H9 (cell line): ENCODE results near the gene CCDC157. TPM values are rescaled to one million over a fixed set of nuclear protein-coding genes. Genes with fewer than 3 reads are reported as not detected.

Source experiments
- DNase-seq: peaks from one replicate; pipeline ENCODE4 v3.0.0-alpha.2; 2017
- H2AFZ ChIP-seq: one replicate; pipeline ENCODE4 v1.6.1; 2013; ENCODE audit warnings: mild to moderate bottlenecking, low read length, control low read depth, moderate library complexity
- H2AK5ac ChIP-seq: 2 replicates; pipeline ENCODE4 v1.6.1; 2013; ENCODE audit warnings: low read length, control low read depth, mixed read lengths; ENCODE audit not compliant: insufficient read length
- H2BK120ac ChIP-seq: one replicate; pipeline ENCODE4 v1.6.1; 2013; ENCODE audit warnings: low read depth, mild to moderate bottlenecking, low read length, control low read depth, inconsistent platforms; ENCODE audit not compliant: poor library complexity, severe bottlenecking
- H2BK12ac ChIP-seq: 2 replicates; pipeline ENCODE4 v1.6.1; 2013; ENCODE audit warnings: low read length, control low read depth, mixed read lengths, low read depth; ENCODE audit not compliant: insufficient read length
- H2BK15ac ChIP-seq: 2 replicates; pipeline ENCODE4 v1.6.1; 2013; ENCODE audit warnings: low read depth, low read length, control low read depth
- H2BK20ac ChIP-seq: one replicate; pipeline ENCODE4 v1.6.1; 2013; ENCODE audit warnings: low read depth, mild to moderate bottlenecking, low read length, control low read depth, inconsistent platforms; ENCODE audit not compliant: poor library complexity, severe bottlenecking
- H2BK5ac ChIP-seq: 2 replicates; pipeline ENCODE4 v1.6.1; 2013; ENCODE audit warnings: low read length, control low read depth, mixed read lengths; ENCODE audit not compliant: insufficient read length
- H3K14ac ChIP-seq: 2 replicates; pipeline ENCODE4 v1.6.1; 2013; ENCODE audit warnings: low read length, control low read depth; ENCODE audit not compliant: insufficient read depth
- H3K18ac ChIP-seq: 2 replicates; pipeline ENCODE4 v1.6.1; 2013; ENCODE audit warnings: low read depth, mild to moderate bottlenecking, mixed read lengths, low read length, control low read depth; ENCODE audit not compliant: insufficient read length
- H3K23ac ChIP-seq: 2 replicates; pipeline ENCODE4 v1.6.1; 2013; ENCODE audit warnings: low read length, control low read depth, mixed read lengths, low read depth; ENCODE audit not compliant: insufficient read length
- H3K23me2 ChIP-seq: 2 replicates; pipeline ENCODE4 v1.6.1; 2013; ENCODE audit warnings: low read depth, mild to moderate bottlenecking, mixed read lengths, low read length, control low read depth; ENCODE audit not compliant: insufficient read length, poor library complexity, severe bottlenecking
- H3K27ac ChIP-seq: 2 replicates; pipeline ENCODE4 v1.5.1; 2013; ENCODE audit warnings: low read length, control low read depth, mixed read lengths, low read depth; ENCODE audit not compliant: insufficient read length
- H3K27me3 ChIP-seq: 2 replicates; pipeline ENCODE4 v1.6.1; 2013; ENCODE audit warnings: low read length, control low read depth, inconsistent platforms; ENCODE audit not compliant: insufficient read depth
- H3K4ac ChIP-seq: 2 replicates; pipeline ENCODE4 v1.6.1; 2013; ENCODE audit warnings: low read depth, mild to moderate bottlenecking, control low read depth, inconsistent platforms, low read length, moderate library complexity
- H3K4me1 ChIP-seq: 2 replicates; pipeline ENCODE4 v1.6.1; 2013; ENCODE audit warnings: low read length, control low read depth, inconsistent platforms; ENCODE audit not compliant: insufficient read depth
- H3K4me2 ChIP-seq: 2 replicates; pipeline ENCODE4 v1.6.1; 2013; ENCODE audit warnings: low read length, control low read depth, mixed read lengths; ENCODE audit not compliant: insufficient read length, insufficient read depth
- H3K56ac ChIP-seq: 2 replicates; pipeline ENCODE4 v1.6.1; 2013; ENCODE audit warnings: low read depth, mild to moderate bottlenecking, mixed read lengths, low read length, control low read depth; ENCODE audit not compliant: insufficient read length
- H3K79me1 ChIP-seq: 2 replicates; pipeline ENCODE4 v1.6.1; 2013; ENCODE audit warnings: low read depth, mild to moderate bottlenecking, moderate library complexity, low read length, control low read depth, inconsistent platforms; ENCODE audit not compliant: insufficient read depth, poor library complexity, severe bottlenecking
- H3K79me2 ChIP-seq: 2 replicates; pipeline ENCODE4 v1.6.1; 2013; ENCODE audit warnings: low read length, control low read depth, inconsistent platforms; ENCODE audit not compliant: insufficient read depth
- H3K9ac ChIP-seq: 2 replicates; pipeline ENCODE4 v1.6.1; 2013; ENCODE audit warnings: low read length, control low read depth, mixed read lengths; ENCODE audit not compliant: insufficient read length; ENCODE audit errors: extremely low read depth
- H3K9me3 ChIP-seq: one replicate; pipeline ENCODE4 v1.6.1; 2013; ENCODE audit warnings: low read depth, low read length, inconsistent platforms; ENCODE audit not compliant: control insufficient read depth
- H3T11ph ChIP-seq: one replicate; pipeline ENCODE4 v1.6.1; 2013; ENCODE audit warnings: mild to moderate bottlenecking, low read length, control low read depth, inconsistent platforms
- H4K20me1 ChIP-seq: one replicate; pipeline ENCODE4 v1.6.1; 2013; ENCODE audit not compliant: control insufficient read depth, insufficient read length, insufficient read depth
- H4K5ac ChIP-seq: 2 replicates; pipeline ENCODE4 v1.6.1; 2013; ENCODE audit warnings: low read depth, mild to moderate bottlenecking, mixed read lengths, low read length, control low read depth; ENCODE audit not compliant: insufficient read length
- H4K8ac ChIP-seq: replicated peaks from 2 replicates; pipeline ENCODE4 v1.6.1; 2013; ENCODE audit warnings: low read length, control low read depth, mixed read lengths, low read depth; ENCODE audit not compliant: insufficient read length
- H4K91ac ChIP-seq: 2 replicates; pipeline ENCODE4 v1.6.1; 2013; ENCODE audit warnings: low read depth, mild to moderate bottlenecking, moderate library complexity, mixed read lengths, low read length, control low read depth; ENCODE audit not compliant: insufficient read length
- H3K27ac Mint-ChIP-seq, 3 experiments: 2 replicates in 2 of 3; 3 replicates in 1 of 3; pipeline ENCODE4 v1.8.0; 2020 to 2021; ENCODE audit warnings: mixed read lengths in 3 of 3, mild to moderate bottlenecking in 1 of 3, moderate library complexity in 1 of 3
- H3K27me3 Mint-ChIP-seq: 2 replicates; pipeline ENCODE4 v1.8.0; 2021; ENCODE audit warnings: low read depth, mild to moderate bottlenecking, moderate library complexity, mixed read lengths
- H3K36me3 Mint-ChIP-seq, 3 experiments: 2 replicates in 2 of 3; 3 replicates in 1 of 3; pipeline ENCODE4 v1.8.0; 2020 to 2021; ENCODE audit warnings: low read depth in 3 of 3, mixed read lengths in 3 of 3; ENCODE audit not compliant: insufficient read depth in 1 of 3
- H3K4me1 Mint-ChIP-seq, 2 experiments: 2 replicates each; pipeline ENCODE4 v1.8.0; 2020; ENCODE audit warnings: mixed read lengths in 2 of 2
- H3K4me3 Mint-ChIP-seq, 2 experiments: 2 replicates in 1 of 2; 3 replicates in 1 of 2; pipeline ENCODE4 v1.8.0; 2020 to 2021; ENCODE audit warnings: mild to moderate bottlenecking in 2 of 2, mixed read lengths in 2 of 2, moderate library complexity in 1 of 2
- H3K9me3 Mint-ChIP-seq, 2 experiments: 2 replicates in 1 of 2; 3 replicates in 1 of 2; pipeline ENCODE4 v1.8.0; 2020; ENCODE audit warnings: mild to moderate bottlenecking in 2 of 2, mixed read lengths in 2 of 2, moderate library complexity in 1 of 2
- CTCF ChIP-seq: fragments of 200-600 bp; sonication (generic); conservative IDR thresholded peaks from 3 replicates; pipeline ENCODE4 v1.8.0; 2021; ENCODE audit warnings: antibody characterized with exemption, mild to moderate bottlenecking
- WGBS: extraction: QIAGEN DNeasy Blood & Tissue Kit; methylation state at CpG from one replicate; pipeline ENCODE4 v1.1.7; 2013; ENCODE audit warnings: missing lambda C conversion rate, low lambda C conversion rate, mixed read lengths; ENCODE audit not compliant: insufficient read length; ENCODE audit errors: extremely low coverage; 5-methylcytosine and 5-hydroxymethylcytosine counted together
- total RNA-seq: library from RNA; stranded (reverse); gene quantifications from 2 replicates; pipeline ENCODE4 v1.2.1, GENCODE V29; 2021

The CCDC157 gene
- total RNA-seq, 1 experiment from 2014 or later: 4.3 TPM

- no peaks in the 10 kb centered on the region for H4K20me1 ChIP-seq
These were observed 34.3 kb downstream of the CCDC157 start for GRCh38 chr22:30390974-30391691.

More at GRCh38 chr22:30390974-30391691, 34.3 kb downstream of the CCDC157 start:
- Histone ChIP-seq H3K27ac (no peak overlapping the region), H3K4ac (no peak overlapping the region), H2AK5ac (no peak overlapping the region), H4K8ac (no peak overlapping the region), H3K14ac (no peak overlapping the region), H4K5ac (no peak overlapping the region), H3K79me2 (no peaks in the 10 kb centered on the region), H2BK120ac (no peak overlapping the region), H3K9ac (no peak overlapping the region), H3K23me2 (peaks cover 6% of the 10 kb centered on the region), H3K4me2 (no peak overlapping the region), H3K27me3 (no peaks in the 10 kb centered on the region), H3K79me1 (no peaks in the 10 kb centered on the region), H2BK5ac (no peak overlapping the region), H3T11ph (no peak overlapping the region), H2BK12ac (no peak overlapping the region), H4K91ac (no peak overlapping the region), H3K9me3 (no peaks in the 10 kb centered on the region), H3K56ac (no peak overlapping the region), H3K18ac (no peak overlapping the region), H2AFZ (no peak overlapping the region), H2BK20ac (no peak overlapping the region), H2BK15ac (no peak overlapping the region), H3K4me1 (no peaks in the 10 kb centered on the region; the same call in 1 of the 2 replicates), H3K23ac (no peak overlapping the region)
- Mint-ChIP-seq H3K4me3 (no peak overlapping the region), H3K36me3 (peaks cover 0 to 8% (median 5%) of the 10 kb centered on the region in 3 experiments; a peak in 3 of 7 replicates), H3K4me1 (peaks cover 32 to 41% of the 10 kb centered on the region in 2 experiments), H3K27me3 (peaks cover 15% of the 10 kb centered on the region), H3K9me3 (peaks cover 8 to 11% of the 10 kb centered on the region in 2 experiments), H3K27ac (peak overlapping the region in 2 of 3 experiments; percentile 23 to 86; a peak in 2 of 7 replicates)
- TF ChIP-seq CTCF: peak; percentile 83
- peak; percentile 71 for DNase-seq
- no CpG with 5 or more reads among the region's 5 CpGs for WGBS
